ENCODE measurements around the gene AADAT.

The AADAT gene

DNA sequence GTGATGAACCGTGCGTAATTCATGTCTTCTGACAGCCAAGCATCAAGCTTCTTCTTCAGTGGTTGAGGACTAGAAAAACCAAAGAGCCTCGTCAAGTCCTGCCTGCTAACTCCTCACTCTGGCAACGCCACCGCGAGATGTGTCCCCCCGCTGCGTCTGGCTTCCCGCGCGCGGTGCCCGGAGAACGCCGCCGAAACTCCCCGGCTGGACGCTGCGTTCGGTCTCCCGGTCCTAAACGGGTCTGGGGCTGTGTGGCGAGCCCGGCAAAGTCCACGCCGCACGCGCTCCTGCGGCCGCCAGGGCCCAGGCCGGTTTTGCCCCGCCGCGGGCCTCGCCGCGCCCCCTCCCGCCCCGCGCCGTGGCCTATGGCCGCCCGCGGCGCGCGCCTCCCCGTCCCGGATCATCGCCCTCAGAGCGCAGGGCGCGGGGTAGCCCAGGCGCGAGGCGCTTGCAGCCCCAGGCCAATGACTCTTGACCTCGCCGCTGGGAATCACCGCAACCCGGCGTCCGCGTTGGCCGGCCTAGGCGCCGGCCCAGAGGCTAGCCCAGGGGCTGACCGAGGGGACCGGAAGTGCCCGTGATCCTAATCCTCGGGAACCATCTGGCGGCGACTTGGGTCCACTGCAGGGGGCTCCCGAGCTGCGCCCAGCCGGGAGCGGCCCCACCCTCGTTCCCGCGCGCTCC is at the start of gene AADAT:
TSS of gene AADAT (minus strand) at position 289 of the 684 bp plus-strand sequence. CDS start at position 23, 266 bp downstream.
- Histone ChIP-seq H4K20me1 (ENCODE audit: control insufficient read depth, insufficient read depth, low read depth, low read length) (no peaks in the 10 kb centered on the region), H3K79me2 (ENCODE audit: control insufficient read depth, low read length) (no peaks in the 10 kb centered on the region), H3K27me3 (ENCODE audit: control insufficient read depth, low read length) (no peaks in the 10 kb centered on the region), H3K4me3 (ENCODE audit: low read length) (no peak within 1 kb of the TSS), H3K9me3 (ENCODE audit: control insufficient read depth, insufficient read depth, low read length) (no peaks in the 10 kb centered on the region; the same call in 1 of the 2 replicates), H3K4me1 (ENCODE audit: control insufficient read depth, low read length) (no peaks in the 10 kb centered on the region), H3K27ac (ENCODE audit: low read depth, low read length) (no peak within 1 kb of the TSS), H3K36me3 (ENCODE audit: control insufficient read depth, low read length) (no peaks in the 10 kb centered on the region), H3F3A (ENCODE audit: control insufficient read depth, insufficient read depth) (no peaks in the 10 kb centered on the region), H3K4me2 (ENCODE audit: low read length) (no peak within 1 kb of the TSS), H3K9me2 (replicated peaks; ENCODE audit: control insufficient read depth, low read length) (no peaks in the 10 kb centered on the region)
- TF ChIP-seq EZH2phosphoT487 (IDR thresholded peaks at IDR 0.05; ENCODE audit: borderline replicate concordance, low read length), result no peak
- TF ChIP-seq, protein P1, sequence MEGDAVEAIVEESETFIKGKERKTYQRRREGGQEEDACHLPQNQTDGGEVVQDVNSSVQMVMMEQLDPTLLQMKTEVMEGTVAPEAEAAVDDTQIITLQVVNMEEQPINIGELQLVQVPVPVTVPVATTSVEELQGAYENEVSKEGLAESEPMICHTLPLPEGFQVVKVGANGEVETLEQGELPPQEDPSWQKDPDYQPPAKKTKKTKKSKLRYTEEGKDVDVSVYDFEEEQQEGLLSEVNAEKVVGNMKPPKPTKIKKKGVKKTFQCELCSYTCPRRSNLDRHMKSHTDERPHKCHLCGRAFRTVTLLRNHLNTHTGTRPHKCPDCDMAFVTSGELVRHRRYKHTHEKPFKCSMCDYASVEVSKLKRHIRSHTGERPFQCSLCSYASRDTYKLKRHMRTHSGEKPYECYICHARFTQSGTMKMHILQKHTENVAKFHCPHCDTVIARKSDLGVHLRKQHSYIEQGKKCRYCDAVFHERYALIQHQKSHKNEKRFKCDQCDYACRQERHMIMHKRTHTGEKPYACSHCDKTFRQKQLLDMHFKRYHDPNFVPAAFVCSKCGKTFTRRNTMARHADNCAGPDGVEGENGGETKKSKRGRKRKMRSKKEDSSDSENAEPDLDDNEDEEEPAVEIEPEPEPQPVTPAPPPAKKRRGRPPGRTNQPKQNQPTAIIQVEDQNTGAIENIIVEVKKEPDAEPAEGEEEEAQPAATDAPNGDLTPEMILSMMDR (IDR thresholded peaks at IDR 0.05; ENCODE audit: low read depth, low read length, poor library complexity, severe bottlenecking), result no peak

DNA sequence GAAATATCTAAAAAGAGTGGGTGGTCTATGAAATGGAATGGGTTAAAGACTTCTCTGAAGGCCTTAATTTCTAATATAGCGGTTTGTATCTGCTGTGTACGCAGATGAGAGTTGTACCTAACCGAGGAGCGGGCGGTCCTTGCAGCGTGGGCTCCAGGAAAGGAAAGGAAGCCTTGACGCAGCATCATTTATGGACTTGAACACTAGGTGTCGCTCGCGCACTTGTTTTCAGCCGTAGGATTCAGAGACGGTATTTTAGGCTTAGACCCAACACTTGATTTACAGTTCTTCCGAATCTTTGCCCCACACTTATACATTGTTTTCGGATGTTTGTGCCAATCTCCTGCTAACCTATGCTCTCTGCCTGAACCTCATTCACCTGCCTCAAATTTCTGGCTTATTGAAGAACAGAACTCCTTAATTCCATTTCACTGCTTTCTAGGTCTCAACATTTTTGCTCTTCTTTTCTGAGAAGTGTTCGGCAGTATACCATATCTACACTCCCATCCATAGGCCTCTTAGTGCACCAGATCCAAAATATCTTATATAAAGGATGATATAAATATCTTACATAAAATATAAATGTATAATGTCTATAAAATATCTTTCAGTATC is 48.9 kb upstream of the AADAT start:
- Histone ChIP-seq H3K27me3 (ENCODE audit: control insufficient read depth, low read length) (peaks cover 3% of the 10 kb centered on the region), H3K27ac (ENCODE audit: low read depth, low read length) (no peak overlapping the region), H3F3A (ENCODE audit: control insufficient read depth, insufficient read depth) (no peaks in the 10 kb centered on the region), H3K79me2 (ENCODE audit: control insufficient read depth, low read length) (no peaks in the 10 kb centered on the region), H3K9me3 (ENCODE audit: control insufficient read depth, insufficient read depth, low read length) (no peaks in the 10 kb centered on the region), H3K4me3 (ENCODE audit: low read length) (no peak overlapping the region), H3K4me2 (ENCODE audit: low read length) (no peak overlapping the region), H3K9me2 (replicated peaks; ENCODE audit: control insufficient read depth, low read length) (no peaks in the 10 kb centered on the region), H3K4me1 (ENCODE audit: control insufficient read depth, low read length) (no peaks in the 10 kb centered on the region), H4K20me1 (ENCODE audit: control insufficient read depth, insufficient read depth, low read depth, low read length) (no peaks in the 10 kb centered on the region), H3K36me3 (ENCODE audit: control insufficient read depth, low read length) (no peaks in the 10 kb centered on the region)
- no peak for TF ChIP-seq EZH2phosphoT487 (IDR thresholded peaks at IDR 0.05; ENCODE audit: borderline replicate concordance, low read length)
- TF ChIP-seq, protein P1 (IDR thresholded peaks at IDR 0.05; ENCODE audit: low read depth, low read length, poor library complexity, severe bottlenecking), result peak; percentile 74

DNA sequence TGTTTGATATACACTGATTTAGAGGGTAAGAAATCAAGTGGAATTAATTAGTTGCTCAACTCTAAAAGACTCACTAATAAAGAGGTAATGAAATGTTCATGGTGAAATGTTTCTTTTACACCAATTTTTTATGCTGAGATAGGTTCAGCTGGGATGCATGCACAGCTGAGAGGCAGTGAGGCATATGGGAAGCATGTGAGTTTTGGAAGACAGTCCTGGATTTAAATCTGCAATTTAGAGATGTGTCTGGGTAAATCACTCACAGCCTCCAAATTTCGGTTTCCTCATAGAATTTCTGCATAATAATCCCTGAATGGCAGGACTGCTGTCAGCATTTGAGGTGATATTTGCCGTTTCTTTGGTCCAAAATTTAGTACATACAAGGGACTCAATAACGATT is 48.2 kb upstream of the AADAT start:
- no peak overlapping the region for H3K4me2 ChIP-seq (ENCODE audit: low read length)
- no peaks in the 10 kb centered on the region for H3K9me3 ChIP-seq (ENCODE audit: control insufficient read depth, insufficient read depth, low read length)
- peaks cover 3% of the 10 kb centered on the region for H3K27me3 ChIP-seq (ENCODE audit: control insufficient read depth, low read length)
- no peaks in the 10 kb centered on the region for H3K4me1 ChIP-seq (ENCODE audit: control insufficient read depth, low read length)
- no peak overlapping the region for H3K27ac ChIP-seq (ENCODE audit: low read depth, low read length)
- no peak overlapping the region for H3K4me3 ChIP-seq (ENCODE audit: low read length)
- no peaks in the 10 kb centered on the region for H3K79me2 ChIP-seq (ENCODE audit: control insufficient read depth, low read length)
- no peaks in the 10 kb centered on the region for H3K9me2 ChIP-seq (replicated peaks; ENCODE audit: control insufficient read depth, low read length)
- H4K20me1 ChIP-seq (ENCODE audit: control insufficient read depth, insufficient read depth, low read depth, low read length), result no peaks in the 10 kb centered on the region
- no peaks in the 10 kb centered on the region for H3F3A ChIP-seq (ENCODE audit: control insufficient read depth, insufficient read depth)
- TF ChIP-seq, protein P1 (IDR thresholded peaks at IDR 0.05; ENCODE audit: low read depth, low read length, poor library complexity, severe bottlenecking), result no peak
- TF ChIP-seq EZH2phosphoT487 (IDR thresholded peaks at IDR 0.05; ENCODE audit: borderline replicate concordance, low read length), result no peak
- H3K36me3 ChIP-seq (ENCODE audit: control insufficient read depth, low read length), result no peaks in the 10 kb centered on the region

Measured in DOHH2 (cell line).